Measurements from ENCODE around the gene SCAP. TPM values are rescaled to one million over a fixed set of nuclear protein-coding genes. Genes with fewer than 3 reads are reported as not detected.

SCAP gene
- total and polyA plus RNA-seq, 2 of the 13 experiments (the other 11 are each of a cell fraction or from before 2014, with no cell fraction given) = 40.4 to 53.3 TPM

GRCh38 chr3:47522082-47522987 is 46.6 kb upstream of the SCAP start (continued):
- TF ChIP-seq ATF2 (CRISPR knock-in tag; IDR thresholded peaks at IDR 0.05) (peak; percentile 66; the same call in 1 of the 2 replicates), SAFB2 (CRISPR knock-in tag; IDR thresholded peaks at IDR 0.05; ENCODE audit: borderline replicate concordance, low read depth) (peak; percentile 68; the same call in 1 of the 2 replicates), DR1 (CRISPR knock-in tag; IDR thresholded peaks at IDR 0.05) (no peak), ZNF709 (CRISPR knock-in tag; IDR thresholded peaks at IDR 0.05) (peak; percentile 66; the same call in 1 of the 2 replicates), MLX (CRISPR knock-in tag; IDR thresholded peaks at IDR 0.05) (no peak), ZNF646 (CRISPR knock-in tag; IDR thresholded peaks at IDR 0.05) (no peak), SP2 (CRISPR knock-in tag; IDR thresholded peaks at IDR 0.05) (no peak), ZNF546 (CRISPR knock-in tag; conservative IDR thresholded peaks at IDR 0.05) (no peak), GRHL1 (CRISPR knock-in tag; conservative IDR thresholded peaks at IDR 0.05) (no peak), PCBP2 (optimal IDR thresholded peaks at IDR 0.05; ENCODE audit: low read depth, low read length, poor library complexity, severe bottlenecking) (no peak), ZNF496 (CRISPR knock-in tag; IDR thresholded peaks at IDR 0.05; ENCODE audit: insufficient replicate concordance) (no peak), NCOA1 (CRISPR knock-in tag; IDR thresholded peaks at IDR 0.05) (no peak), SALL1 (CRISPR knock-in tag; IDR thresholded peaks at IDR 0.05) (peak; percentile 84), SNRNP70 (IDR thresholded peaks at IDR 0.05; ENCODE audit: low read depth, low read length) (no peak), MXD4 (CRISPR knock-in tag; IDR thresholded peaks at IDR 0.05) (peak; percentile 91; the same call in 1 of the 2 replicates), ZNF33A (CRISPR knock-in tag; IDR thresholded peaks at IDR 0.05; ENCODE audit: borderline replicate concordance) (no peak), TFDP2 (CRISPR knock-in tag; IDR thresholded peaks at IDR 0.05) (peak; percentile 98)

Measured in HepG2 (cell line).